Tibial nerve (tissue), 4 donors: ENCODE data around the gene SFT2D3.

Experiments
- CTCF ChIP-seq, 5 experiments: fragments of 200-600 bp in 3 of 5; fragments of 450-650 bp in 2 of 5; sonication (generic) in 3 of 5; IDR thresholded peaks; one replicate each; pipeline ENCODE4 v1.5.1; 2016 to 2019; ENCODE audit warnings: antibody characterized with exemption in 5 of 5, mild to moderate bottlenecking in 3 of 5, moderate library complexity in 2 of 5
- EP300 ChIP-seq, 2 donors: sonication (generic); formaldehyde crosslinking; IDR thresholded peaks; one replicate each; pipeline ENCODE4 v1.6.1; 2017; ENCODE audit warnings: antibody characterized with exemption in 2 of 2, mild to moderate bottlenecking in 1 of 2
- POLR2A ChIP-seq, 2 donors: fragments of 450-650 bp; IDR thresholded peaks; one replicate each; pipeline ENCODE4 v1.6.1; 2017; ENCODE audit warnings: antibody characterized with exemption in 2 of 2, mild to moderate bottlenecking in 2 of 2, moderate library complexity in 2 of 2

- TF ChIP-seq CTCF (IDR thresholded peaks at IDR 0.05) (no peak), POLR2A (IDR thresholded peaks at IDR 0.05) (no peak), EP300 (IDR thresholded peaks at IDR 0.05) (no peak)
These were observed 43.2 kb upstream of the SFT2D3 start for GRCh38 chr2:127658146-127658545.
